GM23338 (cell line): ENCODE measurements around the gene RUSF1.

ENCODE experiments used
- CTCF ChIP-seq, 2 experiments: fragments of 200-600 bp in 1 of 2; sonication (generic) in 1 of 2; conservative IDR thresholded peaks; 2 replicates each; pipeline versions ENCODE4 v1.5.1 to v1.6.1; 2016 to 2017; ENCODE audit warnings: antibody characterized with exemption in 2 of 2, low read depth in 2 of 2, mild to moderate bottlenecking in 2 of 2, moderate library complexity in 1 of 2
- ETS1 ChIP-seq: IDR thresholded peaks from 2 replicates; pipeline ENCODE4 v1.6.1; 2016; ENCODE audit warnings: antibody characterized with exemption
- EZH2 ChIP-seq: fragments of 200-600 bp; sonication (generic); IDR thresholded peaks from one replicate; pipeline ENCODE4 v1.8.0; 2017; ENCODE audit warnings: antibody characterized with exemption, mild to moderate bottlenecking, low read depth; ENCODE audit not compliant: unreplicated experiment
- EZH2phosphoT487 ChIP-seq: fragments of 200-600 bp; sonication (generic); IDR thresholded peaks from one replicate; pipeline ENCODE4 v1.8.1; 2018; ENCODE audit warnings: antibody characterized with exemption; ENCODE audit not compliant: unreplicated experiment
- POLR2AphosphoS5 ChIP-seq: IDR thresholded peaks from 2 replicates; pipeline ENCODE4 v1.6.1; 2016; ENCODE audit warnings: antibody characterized with exemption, low read depth
- ZNF331 ChIP-seq: fragments of 250-450 bp; sonication (Bioruptor Pico); IDR thresholded peaks from 2 replicates; pipeline ENCODE4 v1.5.0; 2020; ENCODE audit warnings: low read depth, mild to moderate bottlenecking, moderate library complexity

- TF ChIP-seq EZH2phosphoT487 = no peak
- no peak for TF ChIP-seq ETS1
- no peak for TF ChIP-seq CTCF (conservative IDR thresholded peaks at IDR 0.05; ENCODE audit: low read depth in 2 of 2)
- TF ChIP-seq EZH2 = no peak
- no peak for TF ChIP-seq ZNF331 (CRISPR knock-in tag)
- no peak for TF ChIP-seq POLR2AphosphoS5
Observed at GRCh38 chr16:31532896-31533295, 24.7 kb upstream of the RUSF1 start.
